GM12892 (cell line): ENCODE measurements around the gene AVL9.
"Not testable (repeated sequence)": the region's sequence is repeated elsewhere in the genome, so short reads cannot be mapped to it uniquely, and the experiment has no call there.

Experiments
- POLR2A ChIP-seq: IDR thresholded peaks from 2 replicates; pipeline ENCODE4 v1.6.1; 2011; ENCODE audit warnings: low read depth, low read length, control low read depth
- POLR2AphosphoS5 ChIP-seq: IDR thresholded peaks from 2 replicates; pipeline ENCODE4 v1.6.1; 2011; ENCODE audit warnings: low read depth, low read length, control low read depth

GRCh38 chr7:32470004-32470403 lies 25.3 kb upstream of the AVL9 start:
- TF ChIP-seq POLR2A, POLR2AphosphoS5: not testable (repeated sequence)
